HEK293T (cell line): ENCODE measurements around the gene GREB1L.

ENCODE experiments used
- ARNT ChIP-seq: fragments of 450-650 bp; IDR thresholded peaks from 2 replicates; pipeline ENCODE4 v1.6.1; 2017; ENCODE audit warnings: mild to moderate bottlenecking
- ELF4 ChIP-seq: fragments of 450-650 bp; IDR thresholded peaks from 2 replicates; pipeline ENCODE4 v1.6.1; 2017; ENCODE audit warnings: antibody characterized with exemption
- FOXM1 ChIP-seq: fragments of 450-650 bp; IDR thresholded peaks from 2 replicates; pipeline ENCODE4 v1.6.1; 2017; ENCODE audit warnings: mild to moderate bottlenecking, borderline replicate concordance
- LEF1 ChIP-seq: fragments of 450-650 bp; IDR thresholded peaks from 2 replicates; pipeline ENCODE4 v1.6.1; 2017; ENCODE audit warnings: mild to moderate bottlenecking, borderline replicate concordance

DNA sequence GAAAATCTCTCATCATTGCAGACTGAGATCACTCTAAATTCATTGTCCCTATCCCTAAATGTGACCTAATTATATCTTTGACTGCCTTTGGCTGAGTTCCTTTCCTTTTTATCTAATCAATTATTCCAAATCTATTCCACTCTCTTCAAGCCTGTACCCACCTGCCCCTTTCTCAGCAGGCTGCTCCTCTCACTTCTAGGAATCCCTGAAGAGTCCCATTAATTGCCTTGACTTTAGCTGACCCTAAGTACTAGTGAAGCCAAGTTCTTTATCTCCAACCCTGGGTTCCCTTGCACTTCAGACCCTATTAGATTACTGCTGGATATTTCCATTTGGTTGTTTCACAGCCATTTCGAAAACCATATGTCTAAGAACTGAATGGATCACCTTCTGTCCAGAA is 102.8 kb downstream of the GREB1L start:
- TF ChIP-seq FOXM1 (no peak), LEF1 (no peak), ELF4 (no peak), ARNT (no peak)
